A673 (cell line): Measurements from ENCODE around the gene EFL1.

Experiments used
- CTCF ChIP-seq: fragments of 300-800, 200-600 bp; sonication (generic); conservative IDR thresholded peaks from 2 replicates; pipeline ENCODE4 v1.5.1; 2017; ENCODE audit warnings: low read depth, mild to moderate bottlenecking, antibody characterized with exemption, low read length, moderate library complexity, mixed read lengths
- EZH2 ChIP-seq: fragments of 200-600 bp; sonication (generic); IDR thresholded peaks from 2 replicates; pipeline ENCODE4 v1.6.1; 2017; ENCODE audit warnings: borderline replicate concordance, low read depth, mild to moderate bottlenecking, mixed read lengths, antibody characterized with exemption, low read length; ENCODE audit not compliant: poor library complexity, severe bottlenecking

GRCh38 chr15:82093774-82094211, 168.7 kb downstream of the EFL1 start:
- no peak for TF ChIP-seq CTCF
- TF ChIP-seq EZH2: no peak
